ENCODE measurements around the gene SRCIN1.

DNA sequence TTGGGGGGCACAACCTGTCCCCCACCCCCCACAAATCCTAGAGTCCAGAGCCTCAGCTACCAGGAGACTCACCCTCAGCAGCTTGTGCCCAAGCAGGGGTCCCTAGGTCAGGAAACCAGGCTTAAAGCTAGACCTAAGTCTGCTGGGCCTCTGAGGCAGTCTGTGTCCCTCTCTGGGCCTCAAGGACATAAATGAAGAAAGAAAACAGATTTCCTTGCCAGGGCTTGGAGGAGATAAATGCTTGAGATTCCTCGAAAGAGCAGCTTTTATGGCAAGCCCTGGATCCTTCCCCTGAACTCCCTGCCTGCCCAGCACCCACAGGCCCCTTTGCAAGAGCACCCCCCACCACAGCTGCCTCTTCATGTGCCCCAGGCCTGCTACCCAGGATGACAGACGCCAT, 3.3 kb downstream of the SRCIN1 start:
- no peak for TF ChIP-seq POLR2A (IDR thresholded peaks at IDR 0.05; ENCODE audit: extremely low read depth, insufficient read length)
- TF ChIP-seq, protein P1, sequence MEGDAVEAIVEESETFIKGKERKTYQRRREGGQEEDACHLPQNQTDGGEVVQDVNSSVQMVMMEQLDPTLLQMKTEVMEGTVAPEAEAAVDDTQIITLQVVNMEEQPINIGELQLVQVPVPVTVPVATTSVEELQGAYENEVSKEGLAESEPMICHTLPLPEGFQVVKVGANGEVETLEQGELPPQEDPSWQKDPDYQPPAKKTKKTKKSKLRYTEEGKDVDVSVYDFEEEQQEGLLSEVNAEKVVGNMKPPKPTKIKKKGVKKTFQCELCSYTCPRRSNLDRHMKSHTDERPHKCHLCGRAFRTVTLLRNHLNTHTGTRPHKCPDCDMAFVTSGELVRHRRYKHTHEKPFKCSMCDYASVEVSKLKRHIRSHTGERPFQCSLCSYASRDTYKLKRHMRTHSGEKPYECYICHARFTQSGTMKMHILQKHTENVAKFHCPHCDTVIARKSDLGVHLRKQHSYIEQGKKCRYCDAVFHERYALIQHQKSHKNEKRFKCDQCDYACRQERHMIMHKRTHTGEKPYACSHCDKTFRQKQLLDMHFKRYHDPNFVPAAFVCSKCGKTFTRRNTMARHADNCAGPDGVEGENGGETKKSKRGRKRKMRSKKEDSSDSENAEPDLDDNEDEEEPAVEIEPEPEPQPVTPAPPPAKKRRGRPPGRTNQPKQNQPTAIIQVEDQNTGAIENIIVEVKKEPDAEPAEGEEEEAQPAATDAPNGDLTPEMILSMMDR (IDR thresholded peaks at IDR 0.05; ENCODE audit: low read depth, low read length): no peak

All from NB4 (cell line).